ENCODE data around the gene NAA15. TPM values are rescaled to one million over a fixed set of nuclear protein-coding genes. Genes with fewer than 3 reads are reported as not detected.

NAA15 gene
- polyA plus RNA-seq, 1 of the 3 experiments (the other 2 are of a cell fraction): 7.1 TPM

DNA sequence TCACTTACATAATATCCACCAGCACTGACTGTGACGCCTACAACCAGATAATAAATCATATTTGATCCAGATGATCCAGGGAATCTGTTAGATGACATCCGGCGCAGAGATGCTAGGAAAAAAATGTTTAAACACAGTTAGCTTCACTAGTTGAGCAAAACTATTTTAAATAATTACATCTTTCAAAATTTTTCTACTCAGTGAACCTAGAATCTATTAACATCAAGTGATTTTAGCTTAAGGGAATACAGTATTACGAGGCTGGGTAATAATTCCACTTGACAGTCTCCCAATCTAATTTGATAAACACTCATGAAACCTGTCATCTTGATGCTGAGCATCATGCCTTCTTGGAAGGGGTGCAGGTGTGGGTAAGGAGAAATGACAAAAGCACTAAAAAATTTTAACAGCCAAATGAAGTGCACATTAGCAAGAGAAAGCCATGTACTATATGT lies 26.0 kb upstream of the NAA15 start (continued):
- TF ChIP-seq, protein P1, sequence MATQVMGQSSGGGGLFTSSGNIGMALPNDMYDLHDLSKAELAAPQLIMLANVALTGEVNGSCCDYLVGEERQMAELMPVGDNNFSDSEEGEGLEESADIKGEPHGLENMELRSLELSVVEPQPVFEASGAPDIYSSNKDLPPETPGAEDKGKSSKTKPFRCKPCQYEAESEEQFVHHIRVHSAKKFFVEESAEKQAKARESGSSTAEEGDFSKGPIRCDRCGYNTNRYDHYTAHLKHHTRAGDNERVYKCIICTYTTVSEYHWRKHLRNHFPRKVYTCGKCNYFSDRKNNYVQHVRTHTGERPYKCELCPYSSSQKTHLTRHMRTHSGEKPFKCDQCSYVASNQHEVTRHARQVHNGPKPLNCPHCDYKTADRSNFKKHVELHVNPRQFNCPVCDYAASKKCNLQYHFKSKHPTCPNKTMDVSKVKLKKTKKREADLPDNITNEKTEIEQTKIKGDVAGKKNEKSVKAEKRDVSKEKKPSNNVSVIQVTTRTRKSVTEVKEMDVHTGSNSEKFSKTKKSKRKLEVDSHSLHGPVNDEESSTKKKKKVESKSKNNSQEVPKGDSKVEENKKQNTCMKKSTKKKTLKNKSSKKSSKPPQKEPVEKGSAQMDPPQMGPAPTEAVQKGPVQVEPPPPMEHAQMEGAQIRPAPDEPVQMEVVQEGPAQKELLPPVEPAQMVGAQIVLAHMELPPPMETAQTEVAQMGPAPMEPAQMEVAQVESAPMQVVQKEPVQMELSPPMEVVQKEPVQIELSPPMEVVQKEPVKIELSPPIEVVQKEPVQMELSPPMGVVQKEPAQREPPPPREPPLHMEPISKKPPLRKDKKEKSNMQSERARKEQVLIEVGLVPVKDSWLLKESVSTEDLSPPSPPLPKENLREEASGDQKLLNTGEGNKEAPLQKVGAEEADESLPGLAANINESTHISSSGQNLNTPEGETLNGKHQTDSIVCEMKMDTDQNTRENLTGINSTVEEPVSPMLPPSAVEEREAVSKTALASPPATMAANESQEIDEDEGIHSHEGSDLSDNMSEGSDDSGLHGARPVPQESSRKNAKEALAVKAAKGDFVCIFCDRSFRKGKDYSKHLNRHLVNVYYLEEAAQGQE (IDR thresholded peaks at IDR 0.05; ENCODE audit: low read depth, low read length): no peak
- no peak for TF ChIP-seq FOSL2 (IDR thresholded peaks at IDR 0.05; ENCODE audit: borderline replicate concordance, low read depth)
- TF ChIP-seq MEF2A (IDR thresholded peaks at IDR 0.05; ENCODE audit: borderline replicate concordance, low read depth): no peak
- peak; percentile 48 for TF ChIP-seq CHD2 (IDR thresholded peaks at IDR 0.05; ENCODE audit: low read length, partially characterized antibody)
- no peak for TF ChIP-seq EZH2phosphoT487 (IDR thresholded peaks at IDR 0.05; ENCODE audit: borderline replicate concordance, low read depth)
- TF ChIP-seq RAD21 (IDR thresholded peaks at IDR 0.05; ENCODE audit: low read length): no peak

DNA sequence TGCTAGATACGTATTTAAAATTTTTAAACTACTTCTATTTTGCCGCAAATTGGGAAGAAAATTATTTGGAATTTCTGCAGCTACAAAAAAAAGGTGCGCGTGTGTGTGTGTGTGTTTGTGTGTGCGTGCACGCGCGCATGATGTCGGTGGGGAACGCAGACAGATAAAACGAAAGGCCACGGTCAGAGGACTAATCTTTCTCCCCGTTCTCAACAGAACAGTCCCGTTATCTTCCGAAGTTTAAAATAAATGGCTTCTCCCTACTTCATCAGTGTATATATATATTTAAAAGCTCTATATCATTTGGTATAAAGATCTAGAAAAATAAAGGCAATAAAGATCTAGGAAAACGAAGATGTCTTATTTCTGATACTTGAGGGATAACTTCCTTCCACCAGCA lies 22.8 kb upstream of the NAA15 start:
- no peak for DNase-seq
- WGBS (ENCODE audit: low lambda C conversion rate): 97% methylated on average over 16 of the region's 16 CpGs
- H2AFZ ChIP-seq (ENCODE audit: low read depth): no peak overlapping the region
- peaks cover 18% of the 10 kb centered on the region for H3F3A ChIP-seq (replicated peaks; ENCODE audit: insufficient read depth)
- TF ChIP-seq, protein P2, sequence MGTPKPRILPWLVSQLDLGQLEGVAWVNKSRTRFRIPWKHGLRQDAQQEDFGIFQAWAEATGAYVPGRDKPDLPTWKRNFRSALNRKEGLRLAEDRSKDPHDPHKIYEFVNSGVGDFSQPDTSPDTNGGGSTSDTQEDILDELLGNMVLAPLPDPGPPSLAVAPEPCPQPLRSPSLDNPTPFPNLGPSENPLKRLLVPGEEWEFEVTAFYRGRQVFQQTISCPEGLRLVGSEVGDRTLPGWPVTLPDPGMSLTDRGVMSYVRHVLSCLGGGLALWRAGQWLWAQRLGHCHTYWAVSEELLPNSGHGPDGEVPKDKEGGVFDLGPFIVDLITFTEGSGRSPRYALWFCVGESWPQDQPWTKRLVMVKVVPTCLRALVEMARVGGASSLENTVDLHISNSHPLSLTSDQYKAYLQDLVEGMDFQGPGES (IDR thresholded peaks at IDR 0.05; ENCODE audit: low read depth, low read length): no peak
- TF ChIP-seq SMC3 (IDR thresholded peaks at IDR 0.05; ENCODE audit: low read depth, low read length) (no peak), POLR2AphosphoS5 (IDR thresholded peaks at IDR 0.05; ENCODE audit: low read depth, low read length) (no peak), TAF1 (IDR thresholded peaks at IDR 0.05; ENCODE audit: borderline replicate concordance, low read depth, low read length) (no peak), MXI1 (IDR thresholded peaks at IDR 0.05; ENCODE audit: low read depth, low read length) (no peak), SIN3A (IDR thresholded peaks at IDR 0.05; ENCODE audit: borderline replicate concordance, low read depth, low read length) (no peak), NRF1 (IDR thresholded peaks at IDR 0.05; ENCODE audit: low read depth, low read length) (no peak), FOXJ3 (CRISPR knock-in tag; IDR thresholded peaks at IDR 0.05) (no peak), RFX5 (IDR thresholded peaks at IDR 0.05; ENCODE audit: low read length) (no peak), MEF2A (IDR thresholded peaks at IDR 0.05; ENCODE audit: borderline replicate concordance, low read depth) (no peak)
- TF ChIP-seq, protein P3, sequence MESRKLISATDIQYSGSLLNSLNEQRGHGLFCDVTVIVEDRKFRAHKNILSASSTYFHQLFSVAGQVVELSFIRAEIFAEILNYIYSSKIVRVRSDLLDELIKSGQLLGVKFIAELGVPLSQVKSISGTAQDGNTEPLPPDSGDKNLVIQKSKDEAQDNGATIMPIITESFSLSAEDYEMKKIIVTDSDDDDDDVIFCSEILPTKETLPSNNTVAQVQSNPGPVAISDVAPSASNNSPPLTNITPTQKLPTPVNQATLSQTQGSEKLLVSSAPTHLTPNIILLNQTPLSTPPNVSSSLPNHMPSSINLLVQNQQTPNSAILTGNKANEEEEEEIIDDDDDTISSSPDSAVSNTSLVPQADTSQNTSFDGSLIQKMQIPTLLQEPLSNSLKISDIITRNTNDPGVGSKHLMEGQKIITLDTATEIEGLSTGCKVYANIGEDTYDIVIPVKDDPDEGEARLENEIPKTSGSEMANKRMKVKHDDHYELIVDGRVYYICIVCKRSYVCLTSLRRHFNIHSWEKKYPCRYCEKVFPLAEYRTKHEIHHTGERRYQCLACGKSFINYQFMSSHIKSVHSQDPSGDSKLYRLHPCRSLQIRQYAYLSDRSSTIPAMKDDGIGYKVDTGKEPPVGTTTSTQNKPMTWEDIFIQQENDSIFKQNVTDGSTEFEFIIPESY (IDR thresholded peaks at IDR 0.05; ENCODE audit: borderline replicate concordance, low read depth): no peak
- TF ChIP-seq, protein P1 (IDR thresholded peaks at IDR 0.05; ENCODE audit: low read depth, low read length): no peak
- H3K27ac ChIP-seq (ENCODE audit: low read depth in 2 of 2, low read length in 1 of 2): no peak overlapping the region
- H3K27me3 ChIP-seq (ENCODE audit: insufficient read depth): no peaks in the 10 kb centered on the region
- no peak overlapping the region for H3K9ac ChIP-seq
- peaks cover 0 to 7% of the 10 kb centered on the region in 2 experiments; a peak in 3 of 4 replicates for H3K4me1 ChIP-seq (ENCODE audit: control insufficient read depth in 1 of 2, insufficient read depth in 2 of 2, low read depth in 1 of 2, low read length in 1 of 2)
- CTCF ChIA-PET: no interaction called here
- peak overlapping the region in 1 of 2 experiments; percentile 55; a peak in 1 of 4 replicates for H3K4me3 ChIP-seq (ENCODE audit: low read depth in 2 of 2, low read length in 1 of 2)
- no peaks in the 10 kb centered on the region for H4K20me1 ChIP-seq (ENCODE audit: insufficient read depth)
- POLR2A ChIA-PET: no interaction called here
- no peaks in the 10 kb centered on the region for H3K36me3 ChIP-seq (replicated peaks in 1 of 2; ENCODE audit: control insufficient read depth in 1 of 2, insufficient read depth in 2 of 2, low read length in 1 of 2)
- H3K9me2 ChIP-seq: no peaks in the 10 kb centered on the region
- no peaks in the 10 kb centered on the region for H3K79me2 ChIP-seq (ENCODE audit: insufficient read depth)
- H3K9me3 ChIP-seq: no peaks in the 10 kb centered on the region
- H3K4me2 ChIP-seq: no peak overlapping the region

Measured in SK-N-SH (cell line).